SH-SY5Y (cell line): ENCODE data around the gene SPRED3.

Experiments
- GATA2 ChIP-seq: IDR thresholded peaks from 2 replicates; pipeline ENCODE4 v1.6.1; 2011; ENCODE audit warnings: mild to moderate bottlenecking, low read depth, low read length
- GATA3 ChIP-seq: IDR thresholded peaks from 2 replicates; pipeline ENCODE4 v1.6.1; 2011; ENCODE audit warnings: low read depth, mild to moderate bottlenecking, low read length, moderate library complexity

DNA sequence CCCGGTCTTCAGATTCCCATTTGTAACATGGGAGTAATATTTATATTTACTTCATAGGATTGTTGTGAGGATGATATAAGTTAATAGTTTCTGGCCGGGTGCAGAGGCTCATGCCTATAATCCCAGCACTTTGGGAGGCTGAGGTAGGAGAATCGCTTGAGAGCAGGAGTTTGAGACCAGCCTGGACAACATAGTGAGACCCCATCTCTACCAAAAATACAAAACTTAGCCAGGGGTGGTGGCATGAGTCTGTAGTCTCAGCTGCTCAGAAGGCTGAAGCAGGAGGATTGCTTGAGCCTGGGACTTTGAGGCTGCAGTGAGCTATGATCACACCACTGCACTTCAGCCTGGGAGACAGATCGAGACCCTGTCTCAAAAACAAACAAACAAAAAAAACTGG lies 41.7 kb upstream of the SPRED3 start:
- TF ChIP-seq GATA2 (no peak), GATA3 (no peak)
